ENCODE data around the gene CCDC28A.

The CCDC28A gene

GRCh38 chr6:138800377-138801150 lies 27.0 kb downstream of the CCDC28A start:
- Mint-ChIP-seq H3K9me3 (no peaks in the 10 kb centered on the region), H3K4me1 (no peaks in the 10 kb centered on the region), H3K4me3 (no peak overlapping the region), H3K36me3 (ENCODE audit: insufficient read depth) (no peaks in the 10 kb centered on the region), H3K27ac (ENCODE audit: low read depth) (no peak overlapping the region), H3K27me3 (peaks cover 13% of the 10 kb centered on the region)
- DNase-seq (ENCODE audit: low spot score in 2 of 2) (no peak), ATAC-seq (replicated peaks; ENCODE audit: extremely low read depth, poor library complexity, severe bottlenecking) (no peak)

GRCh38 chr6:138803331-138803730 lies 29.8 kb downstream of the CCDC28A start:
- Mint-ChIP-seq H3K9me3 (no peaks in the 10 kb centered on the region), H3K4me3 (no peak overlapping the region), H3K27me3 (peaks cover 29% of the 10 kb centered on the region), H3K27ac (ENCODE audit: low read depth) (no peak overlapping the region), H3K4me1 (no peaks in the 10 kb centered on the region), H3K36me3 (ENCODE audit: insufficient read depth) (no peaks in the 10 kb centered on the region)
- DNase-seq (ENCODE audit: low spot score in 2 of 2) (no peak), ATAC-seq (replicated peaks; ENCODE audit: extremely low read depth, poor library complexity, severe bottlenecking) (no peak)

GRCh38 chr6:138803861-138804260 lies 30.3 kb downstream of the CCDC28A start:
- Mint-ChIP-seq H3K9me3 (no peaks in the 10 kb centered on the region), H3K27me3 (peaks cover 29% of the 10 kb centered on the region), H3K4me3 (no peak overlapping the region), H3K4me1 (no peaks in the 10 kb centered on the region), H3K27ac (ENCODE audit: low read depth) (no peak overlapping the region), H3K36me3 (ENCODE audit: insufficient read depth) (no peaks in the 10 kb centered on the region)
- no peak for DNase-seq (ENCODE audit: low spot score in 2 of 2)
- no peak for ATAC-seq (replicated peaks; ENCODE audit: extremely low read depth, poor library complexity, severe bottlenecking)

DNA sequence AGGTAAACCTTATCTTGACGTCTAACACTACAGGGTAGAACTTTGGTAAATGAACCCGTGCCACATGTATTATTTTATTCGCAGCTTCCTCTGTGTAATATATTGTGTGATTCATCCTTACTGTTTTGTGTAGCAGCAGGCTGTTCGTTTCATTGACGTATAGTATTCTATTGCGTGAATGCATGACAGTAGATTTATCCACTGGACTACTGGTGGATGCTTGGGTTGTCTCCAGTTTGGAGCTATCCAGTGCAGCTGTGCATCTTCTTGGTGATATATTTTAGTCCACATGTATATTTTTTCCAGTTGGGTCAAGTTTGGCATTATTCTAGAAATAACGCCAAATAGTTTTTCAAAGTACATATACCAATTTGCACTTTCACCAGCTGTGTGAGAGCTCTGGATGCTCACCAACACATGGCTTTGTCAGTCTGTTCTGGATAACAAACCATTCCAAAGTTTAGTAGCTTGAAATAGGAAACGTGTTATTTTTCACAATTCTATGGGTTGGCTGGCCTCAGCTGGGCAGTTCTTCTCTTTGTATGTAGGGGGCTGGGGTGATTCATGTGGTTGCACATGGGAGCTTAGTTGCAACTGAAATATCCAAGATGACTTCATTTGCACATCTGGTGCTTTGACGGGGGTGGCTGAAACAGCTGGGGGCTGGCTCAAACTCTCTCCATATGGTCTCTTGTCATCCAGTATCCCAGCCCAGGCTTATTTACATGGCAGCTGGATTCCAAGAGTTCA lies 31.6 kb downstream of the CCDC28A start:
- DNase-seq (ENCODE audit: low spot score in 2 of 2), result no peak

GRCh38 chr6:138806889-138807288 lies 33.3 kb downstream of the CCDC28A start:
- Mint-ChIP-seq H3K27me3 (peaks cover 29% of the 10 kb centered on the region), H3K27ac (ENCODE audit: low read depth) (no peak overlapping the region), H3K9me3 (no peaks in the 10 kb centered on the region), H3K36me3 (ENCODE audit: insufficient read depth) (no peaks in the 10 kb centered on the region), H3K4me3 (no peak overlapping the region), H3K4me1 (no peaks in the 10 kb centered on the region)
- no peak for ATAC-seq (replicated peaks; ENCODE audit: extremely low read depth, poor library complexity, severe bottlenecking)
- no peak for DNase-seq (ENCODE audit: low spot score in 2 of 2)

More for the DNA sequence above, 31.6 kb downstream of the CCDC28A start:
- Mint-ChIP-seq H3K27ac (ENCODE audit: low read depth) (no peak overlapping the region), H3K4me3 (no peak overlapping the region), H3K36me3 (ENCODE audit: insufficient read depth) (no peaks in the 10 kb centered on the region), H3K9me3 (no peaks in the 10 kb centered on the region), H3K4me1 (no peaks in the 10 kb centered on the region), H3K27me3 (peaks cover 29% of the 10 kb centered on the region)
- no peak for ATAC-seq (replicated peaks; ENCODE audit: extremely low read depth, poor library complexity, severe bottlenecking)

GRCh38 chr6:138809677-138810076 lies 36.1 kb downstream of the CCDC28A start:
- H3K9me3 Mint-ChIP-seq, result no peaks in the 10 kb centered on the region
- no peak overlapping the region for H3K27ac Mint-ChIP-seq (ENCODE audit: low read depth)
- peaks cover 25% of the 10 kb centered on the region for H3K27me3 Mint-ChIP-seq
- H3K4me3 Mint-ChIP-seq, result no peak overlapping the region
- ATAC-seq (replicated peaks; ENCODE audit: extremely low read depth, poor library complexity, severe bottlenecking) (no peak), DNase-seq (ENCODE audit: low spot score in 2 of 2) (no peak)
- no peaks in the 10 kb centered on the region for H3K36me3 Mint-ChIP-seq (ENCODE audit: insufficient read depth)
- no peaks in the 10 kb centered on the region for H3K4me1 Mint-ChIP-seq

DNA sequence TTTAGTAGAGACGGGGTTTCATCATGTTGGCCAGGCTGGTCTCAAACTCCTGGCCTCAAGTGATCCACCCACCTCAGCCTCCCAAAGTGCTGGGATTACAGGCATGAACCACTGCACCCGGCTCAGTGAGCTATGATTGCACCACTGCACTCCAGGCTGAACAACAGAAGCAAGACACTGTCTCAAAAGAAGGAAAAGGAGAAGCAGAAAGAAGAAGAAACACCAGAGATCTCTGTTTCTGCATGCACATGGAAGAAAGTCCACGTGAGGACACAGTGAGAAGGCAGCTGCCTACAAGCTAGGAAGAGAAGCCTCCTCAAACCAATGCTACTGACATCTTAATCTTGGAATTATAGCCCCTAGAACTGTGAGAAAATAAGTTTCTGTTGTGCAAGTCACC lies 38.3 kb downstream of the CCDC28A start:
- no peak overlapping the region for H3K27ac Mint-ChIP-seq (ENCODE audit: low read depth)

GRCh38 chr6:138814179-138814834 lies 40.7 kb downstream of the CCDC28A start:
- no peak for DNase-seq (ENCODE audit: low spot score in 2 of 2)
- H3K27me3 Mint-ChIP-seq, result no peaks in the 10 kb centered on the region
- H3K4me3 Mint-ChIP-seq, result no peak overlapping the region
- no peak overlapping the region for H3K27ac Mint-ChIP-seq (ENCODE audit: low read depth)
- H3K9me3 Mint-ChIP-seq, result no peaks in the 10 kb centered on the region
- no peak for ATAC-seq (replicated peaks; ENCODE audit: extremely low read depth, poor library complexity, severe bottlenecking)
- H3K4me1 Mint-ChIP-seq, result no peaks in the 10 kb centered on the region
- no peaks in the 10 kb centered on the region for H3K36me3 Mint-ChIP-seq (ENCODE audit: insufficient read depth)

More for the DNA sequence above, 38.3 kb downstream of the CCDC28A start:
- Mint-ChIP-seq H3K4me1 (no peaks in the 10 kb centered on the region), H3K4me3 (no peak overlapping the region), H3K27me3 (peaks cover 10% of the 10 kb centered on the region), H3K9me3 (no peaks in the 10 kb centered on the region), H3K36me3 (ENCODE audit: insufficient read depth) (no peaks in the 10 kb centered on the region)
- DNase-seq (ENCODE audit: low spot score in 2 of 2), result no peak
- ATAC-seq (replicated peaks; ENCODE audit: extremely low read depth, poor library complexity, severe bottlenecking), result no peak

GRCh38 chr6:138815221-138815620 lies 41.7 kb downstream of the CCDC28A start:
- Mint-ChIP-seq H3K4me3 (no peak overlapping the region), H3K9me3 (no peaks in the 10 kb centered on the region), H3K27me3 (no peaks in the 10 kb centered on the region), H3K36me3 (ENCODE audit: insufficient read depth) (no peaks in the 10 kb centered on the region), H3K4me1 (no peaks in the 10 kb centered on the region), H3K27ac (ENCODE audit: low read depth) (no peak overlapping the region)
- no peak for DNase-seq (ENCODE audit: low spot score in 2 of 2)
- no peak for ATAC-seq (replicated peaks; ENCODE audit: extremely low read depth, poor library complexity, severe bottlenecking)

- Mint-ChIP-seq H3K27ac (ENCODE audit: low read depth) (no peak overlapping the region), H3K4me1 (no peaks in the 10 kb centered on the region), H3K27me3 (no peaks in the 10 kb centered on the region), H3K4me3 (no peak overlapping the region), H3K9me3 (no peaks in the 10 kb centered on the region), H3K36me3 (ENCODE audit: insufficient read depth) (no peaks in the 10 kb centered on the region)
- no peak for DNase-seq (ENCODE audit: low spot score in 2 of 2)
- no peak for ATAC-seq (replicated peaks; ENCODE audit: extremely low read depth, poor library complexity, severe bottlenecking)
These were observed 42.4 kb downstream of the CCDC28A start for GRCh38 chr6:138815797-138816528.

GRCh38 chr6:138817799-138818198 lies 44.2 kb downstream of the CCDC28A start:
- DNase-seq (ENCODE audit: low spot score in 2 of 2), result no peak
- Mint-ChIP-seq H3K27ac (ENCODE audit: low read depth) (no peak overlapping the region), H3K4me1 (no peaks in the 10 kb centered on the region), H3K27me3 (no peaks in the 10 kb centered on the region), H3K9me3 (no peaks in the 10 kb centered on the region), H3K36me3 (ENCODE audit: insufficient read depth) (no peaks in the 10 kb centered on the region), H3K4me3 (no peak overlapping the region)
- no peak for ATAC-seq (replicated peaks; ENCODE audit: extremely low read depth, poor library complexity, severe bottlenecking)

DNA sequence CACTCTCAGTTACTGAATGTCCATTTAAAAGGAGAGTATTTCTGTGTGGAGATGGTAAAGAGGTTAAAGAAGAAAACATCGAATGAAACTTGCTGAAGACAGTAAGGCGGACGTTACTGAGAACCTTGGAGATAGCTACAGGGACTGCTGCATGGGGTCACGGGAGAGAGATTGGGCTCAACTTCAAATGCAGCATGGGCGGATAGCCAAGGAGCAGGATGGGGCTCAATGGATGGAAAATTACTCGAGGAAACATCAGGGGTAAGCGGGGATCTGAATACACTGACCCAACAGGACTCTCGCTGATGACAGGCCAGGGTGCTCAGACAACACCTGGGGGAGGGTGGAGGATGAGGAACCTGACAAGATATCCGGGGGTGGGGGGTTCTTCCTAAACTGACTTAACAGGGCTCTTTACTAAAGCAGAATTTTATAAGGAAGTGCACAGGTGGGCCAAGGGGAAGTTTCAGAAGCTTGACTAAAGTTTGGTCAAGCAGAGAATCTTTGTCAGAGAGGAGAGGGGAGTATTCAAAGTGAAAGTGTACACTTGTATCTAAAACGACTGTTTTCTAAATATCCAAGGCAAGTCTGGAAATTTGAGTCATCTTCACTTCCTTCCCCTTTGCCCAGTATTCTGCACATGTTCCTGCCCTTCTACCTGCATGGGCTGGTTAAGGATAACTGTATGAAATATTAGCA lies 45.1 kb downstream of the CCDC28A start:
- Mint-ChIP-seq H3K4me3 (no peak overlapping the region), H3K9me3 (no peaks in the 10 kb centered on the region), H3K27ac (ENCODE audit: low read depth) (peak overlapping the region; percentile 4), H3K4me1 (no peaks in the 10 kb centered on the region), H3K36me3 (ENCODE audit: insufficient read depth) (no peaks in the 10 kb centered on the region), H3K27me3 (no peaks in the 10 kb centered on the region)
- ATAC-seq (replicated peaks; ENCODE audit: extremely low read depth, poor library complexity, severe bottlenecking) (peak; percentile 19), DNase-seq (ENCODE audit: low spot score in 2 of 2) (no peak)
